NOMO-1 treated with DMSO at 0.1 percent for 48 hours (cell line): ENCODE measurements around the gene NBPF1.
"Not testable (repeated sequence)": the region's sequence is repeated elsewhere in the genome, so short reads cannot be mapped to it uniquely, and the experiment has no call there.

Experiments used
- DNase-seq: peaks from one replicate; lab custom pipeline; 2025; ENCODE audit not compliant: unreplicated experiment; lab: John Stamatoyannopoulos, UW

The NBPF1 gene

GRCh38 chr1:16607853-16608815 lies 5.2 kb downstream of the NBPF1 start:
- DNase-seq, result not testable (repeated sequence)

- DNase-seq, result no peak
Observed at GRCh38 chr1:16607433-16607851, 5.9 kb downstream of the NBPF1 start.

- not testable (repeated sequence) for DNase-seq
Observed at GRCh38 chr1:16606666-16607432, 6.5 kb downstream of the NBPF1 start.

- no peak for DNase-seq
Observed at GRCh38 chr1:16605532-16606505, 7.5 kb downstream of the NBPF1 start.

GRCh38 chr1:16605213-16605525 lies 8.2 kb downstream of the NBPF1 start:
- DNase-seq, result no peak

- not testable (repeated sequence) for DNase-seq
Observed at GRCh38 chr1:16604514-16605212, 8.7 kb downstream of the NBPF1 start.

- not testable (repeated sequence) for DNase-seq
Observed at GRCh38 chr1:16603623-16604022, 9.7 kb downstream of the NBPF1 start.

- not testable (repeated sequence) for DNase-seq
Observed at GRCh38 chr1:16602336-16603011, 10.9 kb downstream of the NBPF1 start.

GRCh38 chr1:16600855-16601786 lies 12.2 kb downstream of the NBPF1 start:
- DNase-seq, result not testable (repeated sequence)

- DNase-seq, result not testable (repeated sequence)
Observed at GRCh38 chr1:16599326-16599725, 14.0 kb downstream of the NBPF1 start.

- DNase-seq, result not testable (repeated sequence)
Observed at GRCh38 chr1:16595216-16595615, 18.1 kb downstream of the NBPF1 start.

- DNase-seq, result not testable (repeated sequence)
Observed at GRCh38 chr1:16591845-16592244, 21.5 kb downstream of the NBPF1 start.

GRCh38 chr1:16588081-16588480 lies 25.3 kb downstream of the NBPF1 start:
- not testable (repeated sequence) for DNase-seq

- not testable (repeated sequence) for DNase-seq
Observed at GRCh38 chr1:16587639-16588038, 25.7 kb downstream of the NBPF1 start.

GRCh38 chr1:16565324-16565723 lies 48.0 kb downstream of the NBPF1 start:
- not testable (repeated sequence) for DNase-seq

- DNase-seq, result not testable (repeated sequence)
Observed at GRCh38 chr1:16561035-16561434, 52.3 kb downstream of the NBPF1 start.

- not testable (repeated sequence) for DNase-seq
Observed at GRCh38 chr1:16560498-16560897, 52.9 kb downstream of the NBPF1 start.

- DNase-seq, result not testable (repeated sequence)
Observed at GRCh38 chr1:16559688-16560087, 53.7 kb downstream of the NBPF1 start.
